Epithelial cell of esophagus (primary cell): Measurements from ENCODE around the gene ATP8B4.

ENCODE experiments used
- DNase-seq: peaks from one replicate; pipeline ENCODE4 v3.0.0; 2010; ENCODE audit warnings: low read depth
- H3K4me3 ChIP-seq: 2 replicates; pipeline ENCODE4 v1.5.1; 2011; ENCODE audit warnings: mild to moderate bottlenecking, low read length, control low read depth
- TF ChIP-seq, protein P1 (sequence below): IDR thresholded peaks from 2 replicates; pipeline ENCODE4 v1.5.1; 2011; ENCODE audit warnings: low read depth, mild to moderate bottlenecking, low read length, control low read depth, inconsistent platforms; ENCODE audit not compliant: insufficient read depth; ENCODE audit errors: missing control alignments

ATP8B4 gene

DNA sequence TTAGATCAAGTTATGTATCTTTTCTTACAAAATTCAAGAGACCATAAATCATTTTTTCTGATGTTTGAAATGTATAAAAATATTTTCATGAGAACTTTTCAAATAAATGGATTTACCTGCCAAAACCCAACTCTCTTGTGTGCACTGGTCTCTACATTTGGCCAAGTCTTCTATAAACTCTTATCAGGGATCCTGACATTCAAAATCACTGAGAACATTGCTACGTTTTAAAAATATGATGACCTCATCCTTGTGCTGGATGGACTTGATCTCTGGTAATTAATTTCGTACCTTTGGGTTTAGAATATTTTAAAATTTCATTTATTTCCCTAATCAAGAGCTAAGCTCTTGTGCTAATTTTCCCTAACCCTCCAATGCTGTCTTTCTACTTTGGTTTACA lies 127.4 kb downstream of the ATP8B4 start:
- no peak for DNase-seq
- TF ChIP-seq, protein P1, sequence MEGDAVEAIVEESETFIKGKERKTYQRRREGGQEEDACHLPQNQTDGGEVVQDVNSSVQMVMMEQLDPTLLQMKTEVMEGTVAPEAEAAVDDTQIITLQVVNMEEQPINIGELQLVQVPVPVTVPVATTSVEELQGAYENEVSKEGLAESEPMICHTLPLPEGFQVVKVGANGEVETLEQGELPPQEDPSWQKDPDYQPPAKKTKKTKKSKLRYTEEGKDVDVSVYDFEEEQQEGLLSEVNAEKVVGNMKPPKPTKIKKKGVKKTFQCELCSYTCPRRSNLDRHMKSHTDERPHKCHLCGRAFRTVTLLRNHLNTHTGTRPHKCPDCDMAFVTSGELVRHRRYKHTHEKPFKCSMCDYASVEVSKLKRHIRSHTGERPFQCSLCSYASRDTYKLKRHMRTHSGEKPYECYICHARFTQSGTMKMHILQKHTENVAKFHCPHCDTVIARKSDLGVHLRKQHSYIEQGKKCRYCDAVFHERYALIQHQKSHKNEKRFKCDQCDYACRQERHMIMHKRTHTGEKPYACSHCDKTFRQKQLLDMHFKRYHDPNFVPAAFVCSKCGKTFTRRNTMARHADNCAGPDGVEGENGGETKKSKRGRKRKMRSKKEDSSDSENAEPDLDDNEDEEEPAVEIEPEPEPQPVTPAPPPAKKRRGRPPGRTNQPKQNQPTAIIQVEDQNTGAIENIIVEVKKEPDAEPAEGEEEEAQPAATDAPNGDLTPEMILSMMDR: no peak
- H3K4me3 ChIP-seq: no peak overlapping the region

DNA sequence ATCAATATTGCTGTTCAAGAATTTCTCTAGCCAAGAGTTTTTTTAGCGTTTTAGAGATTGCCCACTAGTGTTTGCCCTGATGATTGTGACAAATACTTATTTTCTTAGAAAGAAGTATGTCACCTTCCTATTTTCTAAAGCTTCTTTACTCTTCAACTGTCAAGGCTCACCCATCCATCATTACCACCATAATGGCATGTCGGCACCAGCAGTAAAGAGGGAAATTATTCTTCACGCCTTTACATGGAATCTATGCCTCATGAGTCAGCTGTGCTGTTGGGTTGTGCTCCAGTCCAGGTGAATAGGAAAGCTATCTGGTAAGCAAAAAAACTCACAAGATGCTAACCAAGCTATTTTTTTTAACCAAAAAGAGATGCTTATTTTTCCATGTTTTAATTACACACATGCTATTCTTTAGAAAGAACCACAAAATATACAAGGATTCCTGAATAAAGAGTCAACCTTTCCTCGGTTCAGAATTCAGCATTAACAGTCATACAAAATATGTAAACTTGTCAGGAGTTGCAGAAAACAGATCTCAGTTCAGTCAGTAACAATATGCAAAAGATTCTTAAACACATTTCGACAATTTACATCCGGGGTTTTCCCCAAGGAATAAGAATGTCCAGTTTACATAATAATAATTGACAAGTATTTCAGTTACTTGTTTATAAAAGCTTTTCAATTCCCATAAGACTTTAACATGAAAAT lies 128.0 kb downstream of the ATP8B4 start:
- TF ChIP-seq, protein P1: no peak
- DNase-seq: no peak
- no peak overlapping the region for H3K4me3 ChIP-seq

DNA sequence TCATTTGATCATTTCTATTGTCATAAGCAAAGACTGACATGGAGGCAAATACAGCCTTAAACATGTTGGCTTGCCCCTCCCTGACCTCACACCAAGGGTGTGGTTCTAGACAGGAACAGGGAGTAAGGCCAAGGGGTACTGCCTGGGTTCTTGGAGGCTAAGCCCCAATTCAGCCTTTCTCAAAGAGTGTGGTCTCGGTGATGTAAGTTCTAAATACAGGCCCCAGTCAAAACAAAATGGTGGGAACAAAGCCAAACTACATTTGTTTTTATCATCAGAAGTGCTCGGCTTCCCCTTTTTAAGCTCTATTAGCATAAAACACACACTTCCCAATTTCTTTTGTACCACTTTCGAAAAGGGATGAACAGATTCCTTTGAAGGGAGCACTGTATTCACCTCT lies 129.5 kb downstream of the ATP8B4 start:
- TF ChIP-seq, protein P1: no peak
- DNase-seq: no peak
- H3K4me3 ChIP-seq: no peak overlapping the region

DNA sequence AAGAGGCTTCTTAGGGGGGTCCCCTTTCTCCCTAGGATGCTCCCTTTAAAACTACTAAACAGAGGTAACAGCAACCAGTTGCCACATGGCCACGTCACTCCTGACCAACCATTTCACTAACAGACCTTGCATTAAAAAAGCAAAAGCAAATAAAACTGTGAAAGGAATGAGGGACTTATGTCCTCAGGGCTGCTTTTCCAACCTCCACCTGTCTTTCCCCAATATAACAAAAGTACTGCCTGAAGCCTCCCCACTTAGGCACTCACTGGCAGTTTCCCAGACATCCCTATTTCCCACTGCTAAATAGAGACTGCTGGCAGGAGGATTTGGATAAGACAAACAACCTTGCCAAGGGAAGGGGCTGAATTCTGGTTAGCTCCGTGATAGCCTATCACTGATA lies 130.3 kb downstream of the ATP8B4 start:
- H3K4me3 ChIP-seq: no peak overlapping the region
- no peak for DNase-seq
- TF ChIP-seq, protein P1: no peak

DNA sequence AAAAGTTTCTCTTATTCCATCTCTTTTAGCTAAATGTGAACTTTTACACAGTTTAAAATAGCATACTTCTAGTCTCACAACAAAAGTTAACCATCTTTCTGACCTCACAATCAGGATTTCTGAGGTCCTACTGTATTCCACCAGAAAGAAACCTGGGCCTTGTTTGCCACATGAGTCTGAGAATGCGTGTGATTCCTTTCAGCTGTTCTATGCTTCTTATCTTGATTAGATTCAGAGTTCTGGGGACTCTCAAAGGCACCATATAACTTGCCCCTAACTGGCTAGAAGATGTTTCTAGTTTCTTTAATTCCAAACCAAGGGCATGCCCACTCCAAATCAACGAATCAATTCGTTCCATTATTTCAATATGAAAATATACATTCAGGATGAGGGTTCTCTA lies 131.1 kb downstream of the ATP8B4 start:
- no peak overlapping the region for H3K4me3 ChIP-seq
- no peak for DNase-seq
- TF ChIP-seq, protein P1: no peak

DNA sequence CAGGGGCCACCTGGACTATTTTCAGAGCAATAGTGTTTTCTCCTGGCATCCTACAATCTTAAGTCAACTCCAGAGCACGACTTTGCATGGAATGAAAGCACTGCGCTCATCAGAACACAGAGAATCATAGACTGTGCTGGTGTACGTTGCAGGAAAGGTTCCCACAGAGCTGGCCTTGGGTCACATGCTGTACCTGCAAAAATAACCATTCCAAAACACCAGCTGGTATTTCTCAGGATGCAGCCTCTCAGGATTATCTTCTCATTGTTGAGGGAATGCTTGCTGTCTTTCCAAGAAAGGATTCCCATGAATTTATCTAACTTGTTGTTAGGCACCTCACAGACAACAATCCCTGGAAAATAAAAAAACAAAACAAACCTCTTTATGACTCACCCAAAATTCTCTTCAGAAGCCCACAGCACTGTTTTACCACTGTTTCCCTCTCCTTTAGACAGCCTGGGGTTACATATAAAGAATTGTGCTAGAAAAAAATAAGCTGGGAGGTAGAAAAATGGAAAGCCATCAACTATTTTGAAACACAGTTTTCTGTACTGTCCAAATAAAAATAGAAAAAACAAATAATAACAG lies 131.7 kb downstream of the ATP8B4 start:
- TF ChIP-seq, protein P1: no peak
- DNase-seq: no peak

DNA sequence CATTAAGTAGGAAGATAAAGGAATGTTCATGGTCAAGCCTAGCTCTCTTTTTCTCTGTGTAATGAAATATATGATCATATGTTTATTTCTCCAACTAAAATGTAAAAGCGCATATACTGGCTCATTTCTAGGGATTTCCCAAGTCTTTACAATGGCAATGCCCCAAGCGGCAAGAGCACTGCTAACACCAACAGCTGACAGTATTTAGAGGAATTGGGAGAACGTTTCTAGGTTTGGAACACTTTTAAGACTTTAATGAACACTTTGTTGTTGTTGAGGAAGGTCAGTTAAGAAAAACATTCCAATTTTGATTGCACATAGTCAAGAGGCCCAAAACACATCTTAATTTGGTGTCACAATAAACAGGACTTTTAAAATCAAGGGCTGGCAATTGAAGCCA lies 132.7 kb downstream of the ATP8B4 start:
- no peak overlapping the region for H3K4me3 ChIP-seq
- no peak for DNase-seq
- TF ChIP-seq, protein P1: no peak

More for the DNA sequence above, 131.7 kb downstream of the ATP8B4 start:
- no peak overlapping the region for H3K4me3 ChIP-seq
